Measurements from ENCODE around the gene LYL1. TPM values are rescaled to one million over a fixed set of nuclear protein-coding genes. Genes with fewer than 3 reads are reported as not detected.

The LYL1 gene
- total RNA-seq, 1 experiment from 2014 or later: 0.23 TPM

DNA sequence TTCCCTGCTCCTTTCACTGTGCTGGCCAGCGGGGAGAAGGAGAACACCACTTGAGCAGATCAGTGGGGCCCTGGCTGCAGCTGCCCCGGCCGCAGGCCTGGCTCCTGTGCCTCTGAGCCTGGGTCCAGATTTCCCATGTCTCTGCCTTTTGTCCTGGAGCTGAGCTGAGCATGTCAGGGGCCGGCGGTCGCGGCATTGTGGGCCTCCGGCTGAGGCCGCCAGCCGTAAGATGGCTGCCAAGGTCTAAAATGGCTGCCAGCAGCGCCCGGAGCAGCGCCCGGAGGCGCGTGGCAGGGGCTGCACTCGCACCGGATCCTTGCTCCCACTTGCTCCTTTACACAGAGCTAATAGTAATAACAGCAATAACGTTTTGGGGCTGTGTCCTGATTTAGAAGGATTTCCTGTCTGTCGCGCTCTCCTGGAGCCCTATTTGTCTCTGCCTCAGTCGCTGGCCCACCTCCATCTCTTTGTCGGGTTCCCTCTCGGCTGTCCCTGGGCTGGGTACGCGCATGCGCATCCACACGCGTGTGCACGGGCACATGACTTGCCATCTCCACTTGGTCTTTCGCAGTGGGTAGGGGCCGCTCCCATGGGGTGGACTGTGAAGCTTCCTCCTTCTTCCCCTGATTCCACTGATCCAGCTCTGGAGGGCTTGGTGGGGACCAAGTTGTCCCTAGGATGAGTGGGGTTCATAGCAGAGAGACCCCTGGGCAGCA, 32.1 kb downstream of the LYL1 start:
- H3K9me3 ChIP-seq (ENCODE audit: control insufficient read depth, insufficient read depth, low read depth, low read length): no peaks in the 10 kb centered on the region
- CTCF ChIA-PET: interaction anchor here (0.6 kb wide), 2 partner anchors 195 to 509 kb away, joined by 4 to 5 read pairs; no protein-coding TSS in a partner anchor
- H3K4me3 ChIP-seq (ENCODE audit: low read depth in 2 of 2, low read length in 2 of 2): no peak overlapping the region
- BruUV-seq (replicated peaks): no TSS peak
- H3K4me1 ChIP-seq (ENCODE audit: control insufficient read depth, insufficient read depth, low read length): peaks cover 10% of the 10 kb centered on the region
- POLR2A ChIA-PET: no interaction called here
- intact Hi-C loops (cut with micrococcal nuclease; ENCODE audit: unreplicated experiment) (no loop called here), in situ Hi-C loops (cut with HindIII; ENCODE audit: low pct_unique_long_range_greater_than_20kb, low sequenced_read_pairs) (no loop called here)
- DNase-seq (ENCODE audit: low read depth, low spot score) (no peak), ATAC-seq (no peak)
- H3K36me3 ChIP-seq (ENCODE audit: control insufficient read depth, insufficient read depth, low read length): no peaks in the 10 kb centered on the region
- no peaks in the 10 kb centered on the region for H3K27me3 ChIP-seq (ENCODE audit: control insufficient read depth, insufficient read depth, low read length)
- TF ChIP-seq TCF7L2 (IDR thresholded peaks at IDR 0.05; ENCODE audit: low read depth, low read length): no peak
- TF ChIP-seq POLR2AphosphoS5 (IDR thresholded peaks at IDR 0.05; ENCODE audit: low read depth, low read length): no peak
- no peak for TF ChIP-seq REST (IDR thresholded peaks at IDR 0.05; ENCODE audit: insufficient read depth in 1 of 2, low read depth in 2 of 2, low read length in 1 of 2)
- TF ChIP-seq SIN3A (IDR thresholded peaks at IDR 0.05; ENCODE audit: borderline replicate concordance, insufficient read depth, low read depth, low read length): no peak
- no peak overlapping the region for H3K27ac ChIP-seq (ENCODE audit: low read length)

DNA sequence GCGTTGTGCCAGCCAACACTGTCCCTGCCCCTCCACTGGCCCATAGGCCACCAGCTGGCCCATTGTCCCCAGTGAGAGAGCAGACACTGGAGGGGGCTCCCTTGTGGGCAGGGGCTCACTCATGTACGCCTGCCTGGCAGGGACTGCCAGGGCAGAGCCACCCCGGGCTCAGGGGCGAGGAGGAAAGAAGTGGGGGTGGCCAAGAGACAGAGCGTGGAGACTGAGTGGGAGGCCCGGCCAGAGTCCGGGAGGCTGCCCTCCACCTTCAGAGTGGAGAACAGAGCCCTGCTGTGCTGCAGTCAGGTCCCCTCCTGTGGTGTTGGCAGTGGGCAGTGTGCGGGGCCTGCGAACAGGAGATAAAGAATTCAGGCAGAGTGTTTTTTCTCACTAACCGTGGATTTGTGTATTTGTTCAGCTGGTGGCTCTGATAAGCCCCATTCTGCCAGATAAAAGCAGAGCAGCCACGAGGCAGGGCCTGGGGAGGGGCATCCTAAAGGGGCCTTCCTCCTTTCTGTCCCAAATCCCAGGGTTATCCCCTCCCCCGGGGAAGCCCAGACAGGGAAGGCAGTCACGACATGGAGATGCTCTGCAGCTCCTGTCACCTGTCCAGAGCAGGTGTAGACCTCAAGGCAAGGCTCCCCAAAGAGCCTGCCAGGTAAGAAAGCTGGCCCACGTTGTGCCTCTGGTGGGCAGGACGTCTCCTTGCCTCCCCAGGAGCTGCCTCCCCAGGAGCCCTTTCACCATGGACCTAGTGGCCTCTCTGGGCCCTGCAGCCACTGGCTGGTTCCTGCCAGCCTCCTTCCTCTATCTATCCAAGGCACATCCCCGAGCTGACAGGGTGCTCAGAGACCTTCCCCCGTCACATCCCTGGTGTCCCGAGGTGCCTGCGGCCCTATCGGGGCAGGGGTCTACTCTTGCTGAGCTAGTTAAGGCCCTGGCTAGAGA, 33.0 kb downstream of the LYL1 start:
- in situ Hi-C loops (cut with HindIII; ENCODE audit: low pct_unique_long_range_greater_than_20kb, low sequenced_read_pairs): no loop called here
- no TSS peak for BruUV-seq (replicated peaks)
- intact Hi-C loops (cut with micrococcal nuclease; ENCODE audit: unreplicated experiment): no loop called here
- Histone ChIP-seq H3K4me1 (ENCODE audit: control insufficient read depth, insufficient read depth, low read length) (peaks cover 10% of the 10 kb centered on the region), H3K36me3 (ENCODE audit: control insufficient read depth, insufficient read depth, low read length) (no peaks in the 10 kb centered on the region), H3K27me3 (ENCODE audit: control insufficient read depth, insufficient read depth, low read length) (no peaks in the 10 kb centered on the region), H3K4me3 (ENCODE audit: low read depth in 2 of 2, low read length in 2 of 2) (no peak overlapping the region), H3K27ac (ENCODE audit: low read length) (no peak overlapping the region), H3K9me3 (ENCODE audit: control insufficient read depth, insufficient read depth, low read depth, low read length) (no peaks in the 10 kb centered on the region)
- DNase-seq (ENCODE audit: low read depth, low spot score) (no peak), ATAC-seq (peak; percentile 45; the same call in 1 of the 2 replicates)
- TF ChIP-seq REST (IDR thresholded peaks at IDR 0.05; ENCODE audit: insufficient read depth in 1 of 2, low read depth in 2 of 2, low read length in 1 of 2) (no peak), POLR2AphosphoS5 (IDR thresholded peaks at IDR 0.05; ENCODE audit: low read depth, low read length) (no peak), TCF7L2 (IDR thresholded peaks at IDR 0.05; ENCODE audit: low read depth, low read length) (no peak), CTCF (IDR thresholded peaks at IDR 0.05) (no peak), SIN3A (IDR thresholded peaks at IDR 0.05; ENCODE audit: borderline replicate concordance, insufficient read depth, low read depth, low read length) (no peak)
- ChIA-PET POLR2A (interaction anchor here (0.5 kb wide), 1 partner anchor 61 kb away, joined by 3 read pairs; no protein-coding TSS in a partner anchor), CTCF (interaction anchor here (0.6 kb wide), 1 partner anchor 194 kb away, joined by 5 read pairs; no protein-coding TSS in a partner anchor)
